Central memory CD4-positive, alpha-beta T cell (primary cell): ENCODE data around the gene TRABD2B.

ENCODE experiments used
- DNase-seq: peaks from one replicate; pipeline ENCODE4 v3.0.0; 2022

TRABD2B gene

GRCh38 chr1:47871799-47872353 lies 125.3 kb downstream of the TRABD2B start:
- DNase-seq = no peak

- no peak for DNase-seq
Observed at GRCh38 chr1:47870946-47871676, 126.1 kb downstream of the TRABD2B start.

GRCh38 chr1:47870480-47870879 lies 126.7 kb downstream of the TRABD2B start:
- no peak for DNase-seq

GRCh38 chr1:47868348-47868676 lies 128.9 kb downstream of the TRABD2B start:
- DNase-seq = no peak

GRCh38 chr1:47867438-47868347 lies 129.5 kb downstream of the TRABD2B start:
- no peak for DNase-seq

GRCh38 chr1:47866601-47867437 lies 130.4 kb downstream of the TRABD2B start:
- no peak for DNase-seq

- DNase-seq = no peak
Observed at GRCh38 chr1:47865881-47866535, 131.2 kb downstream of the TRABD2B start.

GRCh38 chr1:47859092-47859743 lies 138.0 kb downstream of the TRABD2B start:
- no peak for DNase-seq

- DNase-seq = no peak
Observed at GRCh38 chr1:47856996-47857395, 140.2 kb downstream of the TRABD2B start.

- DNase-seq = no peak
Observed at GRCh38 chr1:47855230-47855629, 142.0 kb downstream of the TRABD2B start.

- no peak for DNase-seq
Observed at GRCh38 chr1:47854552-47855144, 142.5 kb downstream of the TRABD2B start.

GRCh38 chr1:47853852-47854251 lies 143.3 kb downstream of the TRABD2B start:
- DNase-seq = no peak

- no peak for DNase-seq
Observed at GRCh38 chr1:47853059-47853458, 144.1 kb downstream of the TRABD2B start.

- no peak for DNase-seq
Observed at GRCh38 chr1:47852006-47852718, 145.0 kb downstream of the TRABD2B start.

- DNase-seq = no peak
Observed at GRCh38 chr1:47850451-47850850, 146.7 kb downstream of the TRABD2B start.

- DNase-seq = no peak
Observed at GRCh38 chr1:47849591-47850261, 147.5 kb downstream of the TRABD2B start.

GRCh38 chr1:47849005-47849521 lies 148.1 kb downstream of the TRABD2B start:
- no peak for DNase-seq

- no peak for DNase-seq
Observed at GRCh38 chr1:47847763-47848162, 149.4 kb downstream of the TRABD2B start.

GRCh38 chr1:47844558-47844955 lies 152.6 kb downstream of the TRABD2B start:
- no peak for DNase-seq
